ENCODE measurements around the gene CAMK2D.

Gene CAMK2D

GRCh38 chr4:113684534-113685091 is 76.9 kb downstream of the CAMK2D start:
- no peaks in the 10 kb centered on the region for H3K27me3 ChIP-seq (ENCODE audit: insufficient read depth, low read length, poor library complexity)
- H3K27ac ChIP-seq (ENCODE audit: low read length) = no peak overlapping the region
- peaks cover 16% of the 10 kb centered on the region for H3K4me1 ChIP-seq (ENCODE audit: insufficient read depth, low read length)
- no peaks in the 10 kb centered on the region for H3K36me3 ChIP-seq (ENCODE audit: insufficient read depth, low read length)
- no peaks in the 10 kb centered on the region for H4K20me1 ChIP-seq (ENCODE audit: insufficient read depth, low read length)
- H3K9me3 ChIP-seq (ENCODE audit: insufficient read depth, low read length, severe bottlenecking) = no peaks in the 10 kb centered on the region
- H3K9ac ChIP-seq (ENCODE audit: low read depth, low read length) = no peak overlapping the region
- H2AFZ ChIP-seq (ENCODE audit: low read depth, low read length) = no peak overlapping the region
- DNase-seq (no peak), ATAC-seq (ENCODE audit: insufficient read depth, low read depth) (no peak)
- H3K4me2 ChIP-seq (ENCODE audit: insufficient read depth, low read length) = no peak overlapping the region
- no peaks in the 10 kb centered on the region for H3K79me2 ChIP-seq (ENCODE audit: insufficient read depth, low read length)
- no peak overlapping the region for H3K4me3 ChIP-seq (ENCODE audit: low read depth in 1 of 2, low read length in 2 of 2)
- TF ChIP-seq EZH2 (IDR thresholded peaks at IDR 0.05; ENCODE audit: borderline replicate concordance, low read depth, low read length, severe bottlenecking) (no peak), CTCF (IDR thresholded peaks at IDR 0.05; ENCODE audit: borderline replicate concordance, extremely low read depth, low read length, poor library complexity, severe bottlenecking) (no peak)

- Histone ChIP-seq H3K79me2 (ENCODE audit: insufficient read depth, low read length) (no peaks in the 10 kb centered on the region), H3K4me2 (ENCODE audit: insufficient read depth, low read length) (no peak overlapping the region)
- peak; percentile 65 for DNase-seq
Measured at GRCh38 chr4:113682730-113683537, 78.6 kb downstream of the CAMK2D start.

GRCh38 chr4:113678641-113679040 is 82.9 kb downstream of the CAMK2D start:
- Histone ChIP-seq H3K79me2 (ENCODE audit: insufficient read depth, low read length) (no peaks in the 10 kb centered on the region), H3K36me3 (ENCODE audit: insufficient read depth, low read length) (no peaks in the 10 kb centered on the region), H3K4me3 (ENCODE audit: low read depth in 1 of 2, low read length in 2 of 2) (no peak overlapping the region), H3K4me1 (ENCODE audit: insufficient read depth, low read length) (peaks cover 16% of the 10 kb centered on the region), H3K27ac (ENCODE audit: low read length) (no peak overlapping the region), H3K4me2 (ENCODE audit: insufficient read depth, low read length) (no peak overlapping the region), H3K9me3 (ENCODE audit: insufficient read depth, low read length, severe bottlenecking) (no peaks in the 10 kb centered on the region), H3K9ac (ENCODE audit: low read depth, low read length) (no peak overlapping the region), H2AFZ (ENCODE audit: low read depth, low read length) (no peak overlapping the region), H3K27me3 (ENCODE audit: insufficient read depth, low read length, poor library complexity) (no peaks in the 10 kb centered on the region), H4K20me1 (ENCODE audit: insufficient read depth, low read length) (no peaks in the 10 kb centered on the region)
- DNase-seq (no peak), ATAC-seq (ENCODE audit: insufficient read depth, low read depth) (no peak)
- TF ChIP-seq EZH2 (IDR thresholded peaks at IDR 0.05; ENCODE audit: borderline replicate concordance, low read depth, low read length, severe bottlenecking) = no peak
- no peak for TF ChIP-seq CTCF (IDR thresholded peaks at IDR 0.05; ENCODE audit: borderline replicate concordance, extremely low read depth, low read length, poor library complexity, severe bottlenecking)

More at GRCh38 chr4:113682730-113683537, 78.6 kb downstream of the CAMK2D start:
- no peak for TF ChIP-seq CTCF (IDR thresholded peaks at IDR 0.05; ENCODE audit: borderline replicate concordance, extremely low read depth, low read length, poor library complexity, severe bottlenecking)
- no peak for TF ChIP-seq EZH2 (IDR thresholded peaks at IDR 0.05; ENCODE audit: borderline replicate concordance, low read depth, low read length, severe bottlenecking)
- peak; percentile 97 for ATAC-seq (ENCODE audit: insufficient read depth, low read depth)
- Histone ChIP-seq H3K9me3 (ENCODE audit: insufficient read depth, low read length, severe bottlenecking) (no peaks in the 10 kb centered on the region), H4K20me1 (ENCODE audit: insufficient read depth, low read length) (no peaks in the 10 kb centered on the region), H3K36me3 (ENCODE audit: insufficient read depth, low read length) (no peaks in the 10 kb centered on the region), H2AFZ (ENCODE audit: low read depth, low read length) (no peak overlapping the region), H3K27me3 (ENCODE audit: insufficient read depth, low read length, poor library complexity) (no peaks in the 10 kb centered on the region), H3K4me3 (ENCODE audit: low read depth in 1 of 2, low read length in 2 of 2) (no peak overlapping the region), H3K9ac (ENCODE audit: low read depth, low read length) (no peak overlapping the region), H3K27ac (ENCODE audit: low read length) (peak overlapping the region; percentile 46), H3K4me1 (ENCODE audit: insufficient read depth, low read length) (peaks cover 16% of the 10 kb centered on the region)

Data from DND-41 (cell line).